NCI-H82 treated with DMSO at 0.1 percent for 48 hours (cell line): ENCODE results near the gene BABAM1.

Experiments
- DNase-seq: peaks from one replicate; lab custom pipeline; 2025; ENCODE audit not compliant: unreplicated experiment; lab: John Stamatoyannopoulos, UW

Gene BABAM1

GRCh38 chr19:17266975-17267788 lies at the start of gene BABAM1:
TSS of gene BABAM1 (plus strand) at chr19:17267443. CDS start at chr19:17268807, 1,364 bp downstream.
- DNase-seq = peak; percentile 100

GRCh38 chr19:17219286-17219685 lies 48.0 kb upstream of the BABAM1 start:
- DNase-seq = no peak

DNA sequence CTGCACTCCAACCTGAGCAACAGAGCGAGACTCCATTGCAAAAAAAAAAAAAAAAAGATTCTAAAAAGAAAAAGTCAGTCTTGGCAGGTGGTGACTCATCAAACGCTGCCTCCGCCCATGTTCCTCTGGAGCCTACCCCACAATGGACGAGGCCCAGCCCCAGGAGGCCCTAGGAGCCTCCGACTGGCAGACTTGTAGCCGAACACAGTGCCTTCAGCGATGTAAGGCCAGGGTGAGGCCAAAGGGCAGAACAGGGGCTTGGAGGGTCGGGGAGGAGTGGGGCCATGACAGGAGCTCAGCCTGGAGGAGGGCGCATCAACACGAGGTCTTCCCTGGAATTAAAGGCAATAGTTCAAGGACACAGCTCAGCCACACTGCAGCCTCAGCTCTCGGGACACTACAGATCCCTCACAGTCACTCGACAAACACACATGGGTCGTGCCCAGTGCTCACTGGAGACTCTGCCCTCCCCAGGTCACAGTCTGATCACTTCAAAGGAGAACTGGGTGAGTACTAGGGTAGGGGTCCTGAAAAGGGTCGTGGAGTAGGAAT lies 47.0 kb upstream of the BABAM1 start:
- DNase-seq = no peak

DNA sequence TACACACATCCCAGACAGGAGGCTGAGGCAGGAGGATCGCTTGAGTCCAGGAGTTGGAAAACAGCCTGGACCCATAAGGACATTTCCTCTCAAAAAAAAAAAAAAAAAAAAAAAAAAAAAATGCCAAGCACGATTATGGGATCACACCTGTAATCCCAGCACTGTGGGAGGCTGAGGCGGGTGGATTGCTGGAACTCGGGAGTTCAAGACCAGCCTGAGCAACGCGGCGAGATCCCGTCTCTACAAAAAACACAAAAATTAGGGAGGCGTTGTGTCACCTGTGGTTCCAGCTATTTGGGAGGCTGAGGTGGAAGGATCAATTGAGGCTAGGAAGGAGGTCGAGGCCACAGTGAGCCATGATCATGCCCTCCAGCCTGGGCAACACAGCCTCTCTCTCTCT lies 42.2 kb upstream of the BABAM1 start:
- DNase-seq = no peak

DNA sequence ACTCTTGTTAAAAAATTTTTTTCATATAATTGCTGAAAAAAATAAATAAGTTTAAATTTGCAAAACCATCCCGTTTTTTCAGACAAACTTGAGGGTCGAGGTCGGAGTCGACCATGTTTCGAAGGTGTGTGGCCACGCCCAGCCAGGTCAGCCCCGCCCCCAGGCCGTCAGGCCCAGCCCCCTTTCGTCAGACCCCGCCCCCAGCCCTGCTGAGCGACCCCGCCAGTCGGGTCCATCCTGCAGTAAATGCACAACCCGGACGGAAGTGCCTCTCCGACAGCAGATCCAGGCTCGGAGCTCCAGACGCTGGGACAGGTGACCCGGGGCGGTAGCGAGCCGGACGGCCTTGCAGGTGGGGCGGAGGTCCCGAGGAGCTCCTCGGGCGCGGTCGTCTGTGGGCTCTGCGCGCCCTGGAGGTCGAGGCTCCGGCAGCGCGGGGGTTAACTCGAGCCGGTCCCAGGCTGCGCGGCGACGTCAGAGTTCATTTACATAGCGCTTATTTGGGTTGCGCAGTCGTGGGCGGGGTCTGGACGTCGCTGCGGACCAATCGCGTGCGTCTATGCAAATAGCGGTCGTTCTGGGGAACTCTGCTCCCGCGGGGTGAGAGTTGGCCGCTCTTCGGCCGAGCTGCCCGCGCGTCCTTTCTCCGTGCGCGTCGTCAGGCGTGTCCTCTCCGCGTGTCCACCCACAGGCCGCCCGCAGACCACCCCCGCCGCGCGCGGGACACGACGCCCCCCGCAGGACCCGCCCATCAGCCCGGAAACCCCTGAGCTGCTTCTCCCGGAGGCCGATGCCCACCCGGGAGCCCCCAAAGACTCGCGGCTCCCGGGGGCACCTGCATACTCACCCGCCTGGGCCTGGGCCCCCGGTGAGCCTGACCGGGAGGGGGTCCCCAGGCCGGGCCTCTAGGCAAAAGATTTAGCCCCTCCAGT lies 41.0 kb upstream of the BABAM1 start, which contains the start of gene OCEL1:
Gene OCEL1, plus strand, starts transcription at position 225 of the 932 bp plus-strand sequence. Its CDS starts 22 bp downstream, at position 247.
- peak; percentile 97 for DNase-seq

- DNase-seq = no peak
Observed at GRCh38 chr19:17227798-17228367, 39.4 kb upstream of the BABAM1 start.

GRCh38 chr19:17229890-17230289 lies 37.4 kb upstream of the BABAM1 start:
- no peak for DNase-seq

DNA sequence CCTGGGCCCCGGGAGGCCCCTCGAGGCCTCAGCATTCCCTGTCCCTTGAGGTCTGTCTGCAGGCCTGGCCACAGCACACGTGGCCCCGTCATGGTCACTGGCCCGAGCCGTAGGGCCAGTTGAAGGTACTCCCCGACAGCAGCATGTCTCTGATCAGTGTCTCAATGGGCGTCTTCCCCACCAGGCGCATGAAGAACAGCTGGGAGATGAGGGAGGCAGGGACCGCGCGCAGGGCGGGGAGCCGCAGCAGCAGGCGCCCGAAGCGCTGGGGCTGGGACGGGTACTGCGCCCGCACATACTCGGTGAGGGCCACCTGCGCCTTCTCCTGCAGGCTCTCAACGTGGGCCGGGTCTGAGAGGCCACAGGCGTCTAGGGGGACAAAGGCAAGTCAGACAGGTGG lies 35.0 kb upstream of the BABAM1 start:
- no peak for DNase-seq

- peak; percentile 86 for DNase-seq
Observed at GRCh38 chr19:17234911-17235299, 32.3 kb upstream of the BABAM1 start.

DNA sequence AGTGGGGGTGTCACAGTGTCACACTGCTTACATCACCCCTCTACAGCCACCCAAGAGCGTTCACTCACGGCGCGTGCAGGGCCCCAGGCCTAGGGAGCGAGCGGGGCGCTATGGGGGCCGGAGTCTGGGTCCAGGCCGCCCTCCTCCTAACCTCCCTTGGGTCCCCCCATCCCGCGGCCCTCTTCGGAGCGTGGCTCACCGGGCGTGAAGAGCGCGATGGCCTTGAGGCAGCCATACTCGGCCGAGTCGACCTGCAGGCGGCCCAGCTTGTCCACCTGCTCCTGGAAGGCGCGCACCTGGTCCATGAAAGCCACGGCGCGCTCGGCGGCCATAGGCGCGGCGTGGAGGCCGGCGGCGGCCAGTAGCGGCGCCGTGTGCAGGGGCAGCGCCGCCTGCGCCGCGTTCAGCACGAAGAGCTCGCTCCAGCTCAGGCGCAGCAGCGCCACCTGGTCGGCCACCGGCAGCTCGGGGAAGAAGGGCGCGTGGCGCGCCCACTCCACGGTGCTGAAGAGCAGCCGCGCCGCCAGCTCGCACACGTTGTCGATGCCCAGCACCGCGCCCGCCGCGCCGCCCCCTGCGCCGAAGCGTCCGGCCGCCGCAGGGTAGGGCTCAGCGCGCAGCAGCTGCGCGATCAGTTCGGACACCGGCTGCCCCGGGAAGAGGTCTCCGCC lies 31.8 kb upstream of the BABAM1 start:
- no peak for DNase-seq

DNA sequence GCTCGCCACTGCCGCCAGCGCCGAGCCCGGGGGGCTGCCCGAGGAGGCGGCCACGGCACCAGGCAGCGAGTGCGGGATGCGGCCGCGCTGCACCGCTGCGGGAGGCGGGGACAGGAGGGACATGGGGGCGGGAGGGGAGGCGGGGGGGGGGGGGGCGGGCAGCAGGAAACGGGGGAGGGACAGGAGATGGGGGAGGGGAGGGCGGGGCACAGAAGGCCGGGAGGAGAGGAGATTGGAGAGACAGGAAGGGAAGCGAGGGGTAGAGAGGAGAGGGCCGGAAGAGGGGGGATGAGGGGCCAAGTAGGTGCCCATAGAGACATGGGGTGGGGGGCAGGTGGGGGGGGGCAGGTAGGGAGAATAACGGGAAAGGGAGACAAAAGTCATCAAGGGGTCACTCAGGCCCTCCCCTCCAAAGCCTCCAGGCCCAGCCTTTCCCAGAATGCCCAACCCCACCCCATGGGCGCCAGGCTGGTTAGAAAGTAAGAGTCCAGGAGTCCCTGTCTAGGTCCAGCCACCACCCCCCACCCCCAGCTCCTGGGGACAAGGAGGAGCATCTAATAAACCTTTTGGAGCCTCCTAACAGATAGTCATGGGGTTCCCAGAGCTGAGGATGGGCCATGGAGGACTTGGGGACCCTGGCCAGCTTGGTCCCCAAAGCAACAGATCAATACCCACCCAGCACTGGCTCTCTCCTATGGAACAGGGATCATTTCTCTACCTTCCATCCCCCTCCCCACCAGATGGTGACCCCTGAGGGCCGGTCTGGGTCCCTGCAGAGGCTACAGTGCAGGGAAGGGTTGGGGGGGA lies 31.1 kb upstream of the BABAM1 start:
- peak; percentile 90 for DNase-seq

DNA sequence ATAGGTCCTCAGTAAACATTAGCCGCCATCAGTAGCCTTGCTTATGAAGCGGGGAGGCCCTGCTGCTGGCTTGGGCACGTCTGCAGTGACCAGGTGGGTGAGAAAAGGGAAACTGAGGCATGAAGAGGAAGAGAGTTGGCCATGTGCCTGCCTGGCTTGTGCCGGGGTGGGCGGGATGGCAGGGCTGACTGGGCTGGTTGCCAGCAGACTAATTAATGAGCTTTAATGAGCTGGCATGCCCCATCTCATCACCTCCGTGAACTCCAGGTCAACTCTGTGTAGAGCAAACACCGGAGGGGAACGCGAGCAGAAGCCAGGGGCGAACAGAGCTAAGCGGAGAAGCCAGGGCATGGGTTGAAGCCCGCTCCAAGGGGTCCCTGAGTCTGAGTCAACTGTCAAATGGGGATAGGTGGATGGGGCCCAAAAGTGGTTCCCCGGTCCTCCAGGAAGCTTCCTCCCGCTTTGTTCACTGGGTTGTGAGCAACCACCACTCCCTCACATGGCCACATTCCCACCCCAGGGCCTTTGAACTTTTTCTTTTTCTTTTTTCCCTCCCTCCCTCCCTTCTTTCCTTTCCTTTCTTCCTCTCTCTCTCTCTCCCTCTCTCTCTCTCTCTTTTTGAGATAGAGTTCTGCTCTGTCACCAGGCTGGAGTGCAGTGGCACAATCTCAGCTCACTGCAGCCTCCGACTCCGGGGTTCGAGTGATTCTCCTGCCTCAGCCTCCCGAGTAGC lies 30.3 kb upstream of the BABAM1 start:
- peak; percentile 65 for DNase-seq

GRCh38 chr19:17237747-17238706 lies 29.2 kb upstream of the BABAM1 start:
- DNase-seq = no peak

- peak; percentile 99 for DNase-seq
Observed at GRCh38 chr19:17240062-17240752, 27.0 kb upstream of the BABAM1 start.

- peak; percentile 61 for DNase-seq
Observed at GRCh38 chr19:17240826-17241399, 26.3 kb upstream of the BABAM1 start.

DNA sequence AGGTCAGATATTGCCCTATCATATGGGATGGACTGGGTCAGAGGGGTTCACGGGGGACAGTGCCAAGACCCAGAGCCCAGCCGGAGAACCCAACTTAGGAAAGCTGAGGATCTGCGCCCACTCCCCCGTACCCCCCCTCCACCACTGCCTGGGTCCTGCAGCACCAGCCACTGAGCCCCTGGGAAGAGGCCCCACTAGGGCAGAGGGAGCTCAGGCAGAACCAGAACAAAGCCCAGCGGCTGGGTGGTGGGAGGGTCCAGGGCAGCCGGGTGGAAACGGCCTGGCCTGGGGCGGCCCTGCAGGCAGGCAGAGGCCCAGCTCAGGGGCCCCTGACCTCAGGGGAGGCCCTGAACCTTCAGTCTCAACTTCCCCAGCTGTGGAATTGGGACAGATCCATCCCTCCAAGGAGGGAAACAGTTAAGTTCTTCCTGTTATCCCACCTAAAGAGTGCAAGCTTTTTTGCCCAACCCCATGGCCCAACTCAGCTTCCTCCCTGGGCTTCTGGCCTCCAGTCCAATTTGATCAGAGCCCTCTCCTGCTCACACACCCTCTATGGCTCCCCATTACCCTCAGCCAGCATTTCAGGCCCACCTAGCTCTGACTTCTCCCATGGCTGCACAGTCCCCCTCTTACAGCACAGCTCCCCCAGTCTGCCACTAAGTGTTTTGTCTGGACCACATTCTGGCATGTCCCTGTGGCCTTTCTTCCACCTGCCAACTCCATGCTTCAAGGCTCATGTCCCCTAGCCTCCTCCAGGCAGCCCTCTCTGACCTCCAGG lies 24.6 kb upstream of the BABAM1 start:
- no peak for DNase-seq
